ENCODE measurements around the gene RPH3AL. TPM values are rescaled to one million over a fixed set of nuclear protein-coding genes. Genes with fewer than 3 reads are reported as not detected.

The RPH3AL gene
- polyA plus RNA-seq, 1 donor from 2014 or later: 0.87 TPM

DNA sequence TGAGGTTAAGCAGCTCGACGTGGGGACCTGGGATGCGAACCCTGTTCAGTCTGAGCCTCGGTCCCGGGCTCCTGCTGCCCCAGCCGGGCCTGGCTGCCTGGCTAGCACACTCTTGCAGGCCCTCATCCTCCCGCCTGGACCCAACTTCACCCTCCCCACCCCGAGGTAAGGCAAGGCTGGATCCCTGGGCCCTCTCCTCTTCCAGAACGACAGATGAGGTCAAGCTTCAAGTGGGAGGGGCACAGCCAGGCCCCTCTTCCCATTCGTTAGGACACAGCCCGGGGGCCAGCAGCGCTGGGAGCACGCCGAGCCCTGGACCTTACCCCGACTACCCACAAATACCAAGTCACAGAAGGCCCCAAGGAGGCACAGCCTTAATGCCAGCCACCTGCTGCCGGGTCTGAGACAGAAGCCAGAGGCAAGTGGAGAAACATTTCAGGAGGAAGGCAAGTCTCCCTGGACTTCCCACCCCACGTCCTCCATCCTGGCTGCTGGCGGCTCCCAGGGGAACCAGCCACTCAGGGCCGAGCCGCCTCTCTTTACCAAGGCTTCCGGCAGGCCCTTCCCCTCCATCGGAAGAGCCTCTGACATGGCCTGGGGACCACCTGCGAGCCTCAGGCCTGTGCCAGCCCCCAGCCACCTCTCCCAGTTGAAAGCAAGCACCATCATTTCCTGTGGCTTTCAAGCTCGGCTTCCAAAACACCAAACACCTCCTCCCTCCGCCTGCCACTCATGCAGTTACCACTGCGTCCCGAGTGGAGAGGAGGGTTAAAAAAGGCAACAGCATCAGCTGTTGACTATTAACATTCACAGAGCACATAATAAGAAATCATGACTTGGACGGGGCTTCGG lies 59.9 kb downstream of the RPH3AL start:
- H3K9me2 ChIP-seq (ENCODE audit: insufficient read depth, low read length): no peaks in the 10 kb centered on the region

DNA sequence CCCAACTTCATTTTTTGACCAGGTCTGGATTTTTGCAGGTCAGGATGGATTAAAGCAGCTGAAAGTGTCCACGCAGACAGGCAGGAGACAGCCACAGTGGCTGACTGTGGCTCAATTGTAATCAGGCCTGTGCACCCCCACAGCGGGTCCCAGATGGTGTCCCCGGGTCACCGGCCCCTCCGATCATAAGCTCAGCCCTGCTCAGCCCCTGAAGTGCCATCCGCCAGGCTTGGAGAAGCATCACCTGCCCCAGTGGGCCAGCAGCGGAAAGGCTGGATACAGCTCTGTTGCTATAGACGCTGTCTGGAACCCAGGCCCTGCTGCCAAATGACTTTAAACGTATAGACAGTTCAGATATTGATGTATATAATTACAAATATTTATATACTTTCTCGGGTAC lies 60.6 kb downstream of the RPH3AL start:
- no peak overlapping the region for H2AFZ ChIP-seq (ENCODE audit: low read depth, low read length)
- H3K9me3 ChIP-seq (ENCODE audit: low read length): no peaks in the 10 kb centered on the region
- TF ChIP-seq, protein P1, sequence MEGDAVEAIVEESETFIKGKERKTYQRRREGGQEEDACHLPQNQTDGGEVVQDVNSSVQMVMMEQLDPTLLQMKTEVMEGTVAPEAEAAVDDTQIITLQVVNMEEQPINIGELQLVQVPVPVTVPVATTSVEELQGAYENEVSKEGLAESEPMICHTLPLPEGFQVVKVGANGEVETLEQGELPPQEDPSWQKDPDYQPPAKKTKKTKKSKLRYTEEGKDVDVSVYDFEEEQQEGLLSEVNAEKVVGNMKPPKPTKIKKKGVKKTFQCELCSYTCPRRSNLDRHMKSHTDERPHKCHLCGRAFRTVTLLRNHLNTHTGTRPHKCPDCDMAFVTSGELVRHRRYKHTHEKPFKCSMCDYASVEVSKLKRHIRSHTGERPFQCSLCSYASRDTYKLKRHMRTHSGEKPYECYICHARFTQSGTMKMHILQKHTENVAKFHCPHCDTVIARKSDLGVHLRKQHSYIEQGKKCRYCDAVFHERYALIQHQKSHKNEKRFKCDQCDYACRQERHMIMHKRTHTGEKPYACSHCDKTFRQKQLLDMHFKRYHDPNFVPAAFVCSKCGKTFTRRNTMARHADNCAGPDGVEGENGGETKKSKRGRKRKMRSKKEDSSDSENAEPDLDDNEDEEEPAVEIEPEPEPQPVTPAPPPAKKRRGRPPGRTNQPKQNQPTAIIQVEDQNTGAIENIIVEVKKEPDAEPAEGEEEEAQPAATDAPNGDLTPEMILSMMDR (IDR thresholded peaks at IDR 0.05; ENCODE audit: poor library complexity, severe bottlenecking): no peak
- TF ChIP-seq MXI1 (conservative IDR thresholded peaks at IDR 0.05; ENCODE audit: poor library complexity, severe bottlenecking): no peak
- no peak for TF ChIP-seq EP300 (conservative IDR thresholded peaks at IDR 0.05; ENCODE audit: poor library complexity, severe bottlenecking)
- no peak for TF ChIP-seq TAF1 (IDR thresholded peaks at IDR 0.05; ENCODE audit: low read depth)
- TF ChIP-seq EZH2 (IDR thresholded peaks at IDR 0.05; ENCODE audit: borderline replicate concordance, insufficient read depth, low read length, poor library complexity, severe bottlenecking): no peak
- no peak for TF ChIP-seq POLR2AphosphoS5 (IDR thresholded peaks at IDR 0.05)
- TF ChIP-seq RAD21 (conservative IDR thresholded peaks at IDR 0.05): no peak
- TF ChIP-seq, protein P2, sequence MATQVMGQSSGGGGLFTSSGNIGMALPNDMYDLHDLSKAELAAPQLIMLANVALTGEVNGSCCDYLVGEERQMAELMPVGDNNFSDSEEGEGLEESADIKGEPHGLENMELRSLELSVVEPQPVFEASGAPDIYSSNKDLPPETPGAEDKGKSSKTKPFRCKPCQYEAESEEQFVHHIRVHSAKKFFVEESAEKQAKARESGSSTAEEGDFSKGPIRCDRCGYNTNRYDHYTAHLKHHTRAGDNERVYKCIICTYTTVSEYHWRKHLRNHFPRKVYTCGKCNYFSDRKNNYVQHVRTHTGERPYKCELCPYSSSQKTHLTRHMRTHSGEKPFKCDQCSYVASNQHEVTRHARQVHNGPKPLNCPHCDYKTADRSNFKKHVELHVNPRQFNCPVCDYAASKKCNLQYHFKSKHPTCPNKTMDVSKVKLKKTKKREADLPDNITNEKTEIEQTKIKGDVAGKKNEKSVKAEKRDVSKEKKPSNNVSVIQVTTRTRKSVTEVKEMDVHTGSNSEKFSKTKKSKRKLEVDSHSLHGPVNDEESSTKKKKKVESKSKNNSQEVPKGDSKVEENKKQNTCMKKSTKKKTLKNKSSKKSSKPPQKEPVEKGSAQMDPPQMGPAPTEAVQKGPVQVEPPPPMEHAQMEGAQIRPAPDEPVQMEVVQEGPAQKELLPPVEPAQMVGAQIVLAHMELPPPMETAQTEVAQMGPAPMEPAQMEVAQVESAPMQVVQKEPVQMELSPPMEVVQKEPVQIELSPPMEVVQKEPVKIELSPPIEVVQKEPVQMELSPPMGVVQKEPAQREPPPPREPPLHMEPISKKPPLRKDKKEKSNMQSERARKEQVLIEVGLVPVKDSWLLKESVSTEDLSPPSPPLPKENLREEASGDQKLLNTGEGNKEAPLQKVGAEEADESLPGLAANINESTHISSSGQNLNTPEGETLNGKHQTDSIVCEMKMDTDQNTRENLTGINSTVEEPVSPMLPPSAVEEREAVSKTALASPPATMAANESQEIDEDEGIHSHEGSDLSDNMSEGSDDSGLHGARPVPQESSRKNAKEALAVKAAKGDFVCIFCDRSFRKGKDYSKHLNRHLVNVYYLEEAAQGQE (IDR thresholded peaks at IDR 0.05; ENCODE audit: borderline replicate concordance): no peak
- TF ChIP-seq SMC3 (conservative IDR thresholded peaks at IDR 0.05; ENCODE audit: poor library complexity): no peak
- H3K79me2 ChIP-seq (replicated peaks; ENCODE audit: insufficient read depth, low read length): no peaks in the 10 kb centered on the region
- no peaks in the 10 kb centered on the region for H3K9me2 ChIP-seq (ENCODE audit: insufficient read depth, low read length)
- no peaks in the 10 kb centered on the region for H3K36me3 ChIP-seq (ENCODE audit: insufficient read depth, low read length)
- H3K9ac ChIP-seq (ENCODE audit: low read length): no peak overlapping the region
- H3F3A ChIP-seq (ENCODE audit: insufficient read depth, low read length, poor library complexity, severe bottlenecking): no peaks in the 10 kb centered on the region
- H4K20me1 ChIP-seq (ENCODE audit: insufficient read depth): no peaks in the 10 kb centered on the region
- no peak overlapping the region for H3K4me2 ChIP-seq (ENCODE audit: low read length)
- no peak overlapping the region for H3K27ac ChIP-seq (ENCODE audit: low read length)
- no peaks in the 10 kb centered on the region for H3K27me3 ChIP-seq (ENCODE audit: insufficient read depth, low read depth, low read length)
- H3K4me3 ChIP-seq (ENCODE audit: low read length): no peak overlapping the region

More for the DNA sequence above, 59.9 kb downstream of the RPH3AL start:
- H3K79me2 ChIP-seq (replicated peaks; ENCODE audit: insufficient read depth, low read length): no peaks in the 10 kb centered on the region
- no peaks in the 10 kb centered on the region for H3K9me3 ChIP-seq (ENCODE audit: low read length)
- no peak overlapping the region for H3K4me3 ChIP-seq (ENCODE audit: low read length)
- H3K4me2 ChIP-seq (ENCODE audit: low read length): no peak overlapping the region
- no peak overlapping the region for H2AFZ ChIP-seq (ENCODE audit: low read depth, low read length)
- no peak overlapping the region for H3K9ac ChIP-seq (ENCODE audit: low read length)
- H3K27me3 ChIP-seq (ENCODE audit: insufficient read depth, low read depth, low read length): no peaks in the 10 kb centered on the region
- H3F3A ChIP-seq (ENCODE audit: insufficient read depth, low read length, poor library complexity, severe bottlenecking): no peaks in the 10 kb centered on the region
- H4K20me1 ChIP-seq (ENCODE audit: insufficient read depth): no peaks in the 10 kb centered on the region
- TF ChIP-seq SMC3 (conservative IDR thresholded peaks at IDR 0.05; ENCODE audit: poor library complexity) (no peak), POLR2AphosphoS5 (IDR thresholded peaks at IDR 0.05) (no peak), MXI1 (conservative IDR thresholded peaks at IDR 0.05; ENCODE audit: poor library complexity, severe bottlenecking) (no peak), RAD21 (conservative IDR thresholded peaks at IDR 0.05) (no peak), EZH2 (IDR thresholded peaks at IDR 0.05; ENCODE audit: borderline replicate concordance, insufficient read depth, low read length, poor library complexity, severe bottlenecking) (no peak), EP300 (conservative IDR thresholded peaks at IDR 0.05; ENCODE audit: poor library complexity, severe bottlenecking) (no peak), TAF1 (IDR thresholded peaks at IDR 0.05; ENCODE audit: low read depth) (no peak)
- TF ChIP-seq, protein P2 (IDR thresholded peaks at IDR 0.05; ENCODE audit: borderline replicate concordance): no peak
- TF ChIP-seq, protein P1 (IDR thresholded peaks at IDR 0.05; ENCODE audit: poor library complexity, severe bottlenecking): no peak
- no peaks in the 10 kb centered on the region for H3K36me3 ChIP-seq (ENCODE audit: insufficient read depth, low read length)
- H3K27ac ChIP-seq (ENCODE audit: low read length): no peak overlapping the region

Measured in neural cell (in vitro differentiated cells).